Myocyte (in vitro differentiated cells): ENCODE data around the gene KATNBL1. TPM values are rescaled to one million over a fixed set of nuclear protein-coding genes. Genes with fewer than 3 reads are reported as not detected.

Source experiments
- DNase-seq: peaks from one replicate; pipeline ENCODE4 v3.0.0-alpha.2; 2012; ENCODE audit warnings: low read depth
- total RNA-seq: library from RNA; depleted of rRNA; stranded (reverse); fragments of >200 nt; gene quantifications from 2 replicates; pipeline ENCODE4 v1.2.3, GENCODE V29; 2014

The KATNBL1 gene
- total RNA-seq, 1 donor from 2014 or later, result 80.0 TPM

- DNase-seq, result peak; percentile 67
Measured at GRCh38 chr15:34119291-34119690, 90.6 kb downstream of the KATNBL1 start.

GRCh38 chr15:34116620-34117019, 93.3 kb downstream of the KATNBL1 start:
- DNase-seq, result peak; percentile 71

GRCh38 chr15:34114739-34115138, 95.2 kb downstream of the KATNBL1 start:
- no peak for DNase-seq

- no peak for DNase-seq
Measured at GRCh38 chr15:34114215-34114614, 95.7 kb downstream of the KATNBL1 start.

- no peak for DNase-seq
Measured at GRCh38 chr15:34111488-34111887, 98.4 kb downstream of the KATNBL1 start.

- DNase-seq, result peak; percentile 57
Measured at GRCh38 chr15:34109797-34110663, 99.9 kb downstream of the KATNBL1 start.

GRCh38 chr15:34107315-34107714, 102.6 kb downstream of the KATNBL1 start:
- no peak for DNase-seq

GRCh38 chr15:34106423-34106822, 103.5 kb downstream of the KATNBL1 start:
- DNase-seq, result no peak

GRCh38 chr15:34102175-34102925, 107.5 kb downstream of the KATNBL1 start:
- DNase-seq, result no peak

GRCh38 chr15:34101366-34102174, 108.3 kb downstream of the KATNBL1 start, which contains the start of the genes EMC7 and PGBD4:
Gene EMC7, minus strand, starts transcription at chr15:34101862. Its CDS starts 23 bp downstream, at chr15:34101839.
Gene PGBD4, plus strand, starts transcription at chr15:34102083. Its CDS starts 449 bp downstream, at chr15:34102532.
- DNase-seq, result peak; percentile 99

- DNase-seq, result no peak
Measured at GRCh38 chr15:34099914-34100313, 110.0 kb downstream of the KATNBL1 start.

Other genes starting within 250 kb of the KATNBL1 start
- gene CHRM5, start 241.6 kb downstream of the KATNBL1 start, total RNA-seq, result 0.05 TPM in 1 of 2 replicates, not detected in the other
- 69.2 and 77.7 TPM in 2 replicates for gene AVEN, start 170.9 kb downstream of the KATNBL1 start, total RNA-seq
- gene EMC7, start 108.2 kb downstream of the KATNBL1 start, total RNA-seq, result 35.5 and 35.7 TPM in 2 replicates
- 3.5 and 3.6 TPM in 2 replicates for gene PGBD4, start 108.0 kb downstream of the KATNBL1 start, total RNA-seq
- gene EMC4, start 14.9 kb upstream of the KATNBL1 start, total RNA-seq, result 131 and 142 TPM in 2 replicates
- 17.9 and 18.3 TPM in 2 replicates for gene SLC12A6, start 127.7 kb upstream of the KATNBL1 start, total RNA-seq
- 142 and 208 TPM in 2 replicates for gene NOP10, start 133.0 kb upstream of the KATNBL1 start, total RNA-seq
- gene NUTM1, start 133.2 kb upstream of the KATNBL1 start, total RNA-seq, result not detected in 2 replicates
- gene LPCAT4, start 157.1 kb upstream of the KATNBL1 start, total RNA-seq, result 63.0 and 70.3 TPM in 2 replicates
- 31.6 and 35.4 TPM in 2 replicates for gene GOLGA8A, start 227.7 kb upstream of the KATNBL1 start, total RNA-seq